Measurements from ENCODE around the gene DAZAP1.

The DAZAP1 gene

DNA sequence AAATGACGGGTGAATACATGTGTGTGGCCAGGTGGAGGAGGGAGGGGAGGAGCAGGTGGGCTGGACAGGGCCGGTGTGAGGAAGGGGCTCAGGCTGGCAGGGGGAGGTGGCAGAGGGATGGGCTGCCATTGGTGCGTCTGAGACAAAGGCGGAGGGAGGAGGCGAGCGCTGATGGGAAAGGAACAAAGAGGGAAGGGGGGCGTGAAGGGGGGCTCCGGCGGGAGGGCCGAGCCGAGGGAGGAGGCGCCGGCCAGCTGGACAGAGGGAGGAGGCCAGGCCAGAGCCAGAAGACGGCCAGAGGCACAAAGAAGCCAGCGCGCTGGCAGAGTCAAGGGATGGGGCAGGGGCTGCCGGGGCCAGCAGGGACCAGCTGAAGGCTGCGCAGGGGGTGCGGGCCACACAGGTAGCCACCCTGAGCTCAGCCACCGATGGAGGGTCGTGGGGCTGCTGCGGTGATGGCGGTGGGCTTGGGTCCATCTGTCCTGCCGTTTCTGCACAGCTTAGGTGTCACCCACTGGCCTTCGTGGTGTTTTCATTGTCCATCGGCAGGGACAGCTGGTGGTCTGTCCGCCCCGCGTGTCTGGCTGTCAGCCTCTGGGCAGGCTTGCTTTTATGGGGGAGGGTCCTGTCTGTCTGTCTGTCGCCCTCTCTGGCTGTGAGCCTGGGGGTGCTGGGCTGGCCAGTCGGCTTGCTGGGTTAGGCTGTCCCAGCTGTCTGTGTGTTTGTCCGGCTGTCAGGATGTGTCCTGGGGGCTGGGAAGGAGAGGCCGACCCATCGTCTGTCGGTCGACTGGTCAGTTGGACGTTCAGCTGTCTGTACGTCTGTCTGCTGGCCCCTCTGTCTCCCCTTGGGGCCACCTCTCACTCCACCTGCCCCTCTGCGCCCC lies 44.8 kb downstream of the DAZAP1 start:
- TF ChIP-seq, protein P1, sequence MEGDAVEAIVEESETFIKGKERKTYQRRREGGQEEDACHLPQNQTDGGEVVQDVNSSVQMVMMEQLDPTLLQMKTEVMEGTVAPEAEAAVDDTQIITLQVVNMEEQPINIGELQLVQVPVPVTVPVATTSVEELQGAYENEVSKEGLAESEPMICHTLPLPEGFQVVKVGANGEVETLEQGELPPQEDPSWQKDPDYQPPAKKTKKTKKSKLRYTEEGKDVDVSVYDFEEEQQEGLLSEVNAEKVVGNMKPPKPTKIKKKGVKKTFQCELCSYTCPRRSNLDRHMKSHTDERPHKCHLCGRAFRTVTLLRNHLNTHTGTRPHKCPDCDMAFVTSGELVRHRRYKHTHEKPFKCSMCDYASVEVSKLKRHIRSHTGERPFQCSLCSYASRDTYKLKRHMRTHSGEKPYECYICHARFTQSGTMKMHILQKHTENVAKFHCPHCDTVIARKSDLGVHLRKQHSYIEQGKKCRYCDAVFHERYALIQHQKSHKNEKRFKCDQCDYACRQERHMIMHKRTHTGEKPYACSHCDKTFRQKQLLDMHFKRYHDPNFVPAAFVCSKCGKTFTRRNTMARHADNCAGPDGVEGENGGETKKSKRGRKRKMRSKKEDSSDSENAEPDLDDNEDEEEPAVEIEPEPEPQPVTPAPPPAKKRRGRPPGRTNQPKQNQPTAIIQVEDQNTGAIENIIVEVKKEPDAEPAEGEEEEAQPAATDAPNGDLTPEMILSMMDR (IDR thresholded peaks at IDR 0.05): no peak

DNA sequence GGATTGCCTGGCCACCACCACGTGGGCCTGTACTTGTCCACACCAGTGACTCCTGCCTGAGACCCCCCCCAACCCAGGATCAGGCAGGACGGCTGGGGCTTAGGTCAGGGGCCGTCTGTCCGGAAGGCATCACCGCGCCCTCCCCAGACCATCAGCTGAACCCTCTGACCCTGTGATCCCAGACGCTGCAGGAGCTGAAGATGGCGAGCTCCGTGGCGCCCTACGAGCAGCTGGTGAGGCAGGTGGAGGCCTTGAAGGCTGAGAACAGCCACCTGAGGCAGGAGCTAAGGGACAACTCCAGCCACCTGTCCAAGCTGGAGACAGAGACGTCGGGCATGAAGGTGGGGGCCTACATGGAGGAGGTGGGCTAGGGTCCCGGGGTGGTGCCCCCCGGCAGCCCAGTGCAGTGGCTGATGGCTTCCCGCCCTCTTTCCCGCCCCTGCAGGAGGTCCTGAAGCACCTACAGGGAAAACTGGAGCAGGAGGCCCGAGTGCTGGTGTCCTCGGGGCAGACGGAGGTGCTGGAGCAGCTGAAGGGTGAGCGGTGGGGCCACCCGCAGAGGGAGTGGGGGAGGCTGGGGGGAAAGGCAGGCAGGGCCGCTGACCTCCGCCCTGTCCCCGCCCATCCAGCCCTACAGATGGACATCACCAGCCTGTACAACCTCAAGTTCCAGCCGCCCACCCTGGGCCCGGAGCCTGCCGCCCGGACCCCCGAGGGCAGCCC lies 45.6 kb downstream of the DAZAP1 start:
- TF ChIP-seq, protein P1 (IDR thresholded peaks at IDR 0.05): no peak

DNA sequence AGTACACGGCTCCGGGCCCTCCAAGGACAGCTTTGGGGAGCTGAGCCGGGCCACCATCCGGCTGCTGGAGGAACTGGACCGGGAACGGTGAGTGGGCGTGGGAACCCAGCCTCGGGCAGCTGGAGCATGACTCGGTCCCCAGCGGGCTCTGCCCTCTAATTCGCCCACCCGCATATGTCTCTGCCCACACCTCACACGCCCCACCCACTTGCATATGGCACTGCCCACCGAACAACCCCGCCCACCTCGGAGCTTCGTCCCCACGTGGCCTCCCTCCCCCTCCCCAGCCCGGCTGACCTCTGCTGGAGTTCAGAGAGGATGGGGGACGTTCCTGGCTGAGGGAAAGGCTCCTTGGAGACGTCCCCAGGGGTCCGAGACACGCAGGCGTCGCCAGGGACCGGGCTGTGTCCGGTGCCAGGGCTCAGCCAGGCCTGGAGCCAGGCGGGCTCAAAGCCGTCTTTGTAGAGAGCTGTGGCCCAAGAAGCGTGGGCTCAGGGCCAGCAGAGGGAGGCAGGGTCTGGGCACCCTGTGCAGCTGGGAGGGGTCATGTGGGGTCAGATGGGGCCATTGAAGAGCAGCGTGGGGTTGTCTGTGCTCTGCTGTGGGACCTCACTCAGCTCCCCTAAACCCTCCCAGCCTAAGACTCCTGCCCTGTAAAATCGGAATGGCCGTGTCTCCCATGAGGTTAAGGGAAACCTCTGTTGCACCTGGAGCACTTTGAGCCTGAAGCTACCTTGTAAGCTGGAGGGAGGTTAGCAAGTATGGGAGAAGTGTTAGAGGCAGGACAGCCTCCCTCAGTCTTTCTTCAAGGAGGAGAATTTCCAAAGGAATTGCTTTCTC lies 46.4 kb downstream of the DAZAP1 start:
- TF ChIP-seq, protein P1 (IDR thresholded peaks at IDR 0.05): no peak

DNA sequence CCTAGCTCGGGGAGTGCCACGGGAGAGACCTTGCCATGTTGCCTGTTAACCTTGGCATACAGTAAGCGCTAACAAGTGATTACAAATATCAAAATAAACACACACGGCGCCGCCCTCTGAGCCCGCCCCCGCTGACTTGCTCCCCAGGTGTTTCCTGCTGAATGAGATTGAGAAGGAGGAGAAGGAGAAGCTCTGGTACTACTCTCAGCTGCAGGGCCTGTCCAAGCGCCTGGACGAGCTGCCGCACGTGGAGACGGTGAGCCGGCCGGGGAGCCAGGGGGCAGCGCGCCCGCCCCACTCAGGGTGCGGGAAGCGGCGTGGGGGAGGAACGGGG lies 47.6 kb downstream of the DAZAP1 start:
- TF ChIP-seq, protein P1 (IDR thresholded peaks at IDR 0.05): no peak

DNA sequence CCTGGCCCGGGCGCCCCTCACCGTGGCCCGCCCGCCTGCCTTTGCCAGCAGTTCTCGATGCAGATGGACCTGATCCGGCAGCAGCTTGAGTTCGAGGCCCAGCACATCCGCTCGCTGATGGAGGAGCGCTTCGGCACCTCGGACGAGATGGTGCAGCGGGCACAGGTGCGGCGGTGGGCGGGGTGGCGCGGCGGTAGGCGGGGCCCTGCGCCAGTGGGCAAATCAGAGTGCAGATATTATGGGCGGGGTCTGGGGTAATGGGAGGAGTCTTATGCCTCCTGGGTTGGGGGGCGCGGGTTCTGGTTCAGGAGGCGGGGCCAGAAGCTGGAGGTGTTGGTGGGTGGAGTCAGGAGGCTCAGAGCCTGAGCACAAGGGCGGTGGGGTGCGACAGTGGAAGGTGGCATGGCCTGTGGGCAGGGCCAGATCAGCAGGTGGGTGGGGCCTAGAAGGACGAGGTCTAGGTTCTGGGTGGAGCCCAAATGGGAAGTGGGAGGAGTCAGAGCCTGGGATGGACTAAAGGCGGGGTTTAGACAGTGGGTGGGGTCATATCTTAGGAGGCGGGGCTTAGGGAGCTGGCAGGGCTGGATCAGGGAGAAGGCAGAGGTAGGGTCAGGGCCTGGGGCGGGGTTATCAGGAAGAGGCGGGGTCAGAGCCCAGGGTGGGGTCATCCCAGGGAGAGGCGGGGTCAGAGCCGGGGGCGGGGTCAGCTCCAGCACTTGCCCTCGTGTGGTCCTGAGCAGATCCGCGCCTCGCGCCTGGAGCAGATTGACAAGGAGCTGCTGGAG lies 48.1 kb downstream of the DAZAP1 start:
- TF ChIP-seq, protein P1 (IDR thresholded peaks at IDR 0.05): no peak

DNA sequence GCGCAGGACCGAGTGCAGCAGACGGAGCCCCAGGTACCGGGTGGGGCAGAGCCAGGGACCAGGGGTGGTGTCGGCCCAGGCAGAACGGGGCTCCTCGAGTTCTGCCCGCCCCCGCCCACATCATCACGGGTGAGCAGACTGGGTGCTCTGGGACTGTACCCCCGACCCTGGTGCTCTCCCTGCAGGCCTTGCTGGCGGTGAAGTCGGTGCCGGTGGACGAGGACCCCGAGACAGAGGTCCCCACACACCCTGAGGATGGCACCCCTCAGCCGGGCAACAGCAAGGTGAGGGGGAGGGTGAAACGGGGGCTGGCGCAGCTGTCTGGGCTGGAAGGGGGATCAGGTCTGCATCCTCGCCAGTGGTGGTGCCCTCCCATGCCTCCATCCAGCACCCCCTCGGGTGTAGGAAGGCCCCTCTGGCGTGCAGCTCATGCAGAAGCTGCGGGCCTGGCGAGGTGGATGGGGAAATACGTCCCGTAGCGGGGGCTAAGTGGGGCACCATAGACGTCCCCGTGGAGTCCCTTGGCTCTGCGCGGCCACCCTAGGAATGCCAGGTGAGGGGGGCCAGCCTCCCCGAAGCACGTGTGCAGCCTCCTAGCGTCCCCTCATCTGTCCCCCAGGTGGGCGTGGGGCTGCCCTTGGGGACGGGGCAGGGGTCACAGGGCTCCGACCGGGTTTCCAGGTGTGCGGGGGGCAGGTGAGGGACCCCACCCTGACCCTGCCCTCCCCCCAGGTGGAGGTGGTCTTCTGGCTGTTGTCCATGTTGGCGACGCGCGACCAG lies 48.9 kb downstream of the DAZAP1 start:
- TF ChIP-seq, protein P1 (IDR thresholded peaks at IDR 0.05): no peak

All from LNCAP (cell line).